ENCODE measurements around the gene LSS. TPM values are rescaled to one million over a fixed set of nuclear protein-coding genes. Genes with fewer than 3 reads are reported as not detected.

Gene LSS
- total and polyA plus RNA-seq, 2 experiments from 2014 or later: 55.0 to 237 TPM

GRCh38 chr21:46190491-46191131 is 38.0 kb downstream of the LSS start:
- ATAC-seq (no peak), DNase-seq (ENCODE audit: low spot score) (no peak)
- Histone ChIP-seq H3K27me3 (ENCODE audit: insufficient read depth) (no peaks in the 10 kb centered on the region), H3K27ac (ENCODE audit: low read depth) (no peak overlapping the region), H4K20me1 (replicated peaks; ENCODE audit: insufficient read depth) (peaks cover 3% of the 10 kb centered on the region; the same call in 1 of the 2 replicates), H3K4me1 (ENCODE audit: insufficient read depth) (peaks cover 6% of the 10 kb centered on the region; the same call in 1 of the 2 replicates), H3K9me2 (ENCODE audit: insufficient read depth) (no peaks in the 10 kb centered on the region), H3K4me3 (no peak overlapping the region), H3K36me3 (ENCODE audit: insufficient read depth) (no peaks in the 10 kb centered on the region; the same call in 1 of the 2 replicates), H2AFZ (no peak overlapping the region), H3K4me2 (no peak overlapping the region), H3K79me2 (replicated peaks; ENCODE audit: insufficient read depth) (no peaks in the 10 kb centered on the region), H3F3A (replicated peaks; ENCODE audit: low read depth) (peaks cover 9% of the 10 kb centered on the region)
- peaks cover 13% of the 10 kb centered on the region for H3K27me3 Mint-ChIP-seq (ENCODE audit: insufficient read depth, low read depth, poor library complexity)
- 0 out of 2 replicates have a peak overlapping the region, but pooled peaks have one; percentile 62 for H3K27ac Mint-ChIP-seq
- H3K9me3 Mint-ChIP-seq: no peaks in the 10 kb centered on the region
- peaks cover 16% of the 10 kb centered on the region for H3K4me1 Mint-ChIP-seq
- TF ChIP-seq NANOG (IDR thresholded peaks at IDR 0.05; ENCODE audit: borderline replicate concordance): no peak
- TF ChIP-seq, protein P1, sequence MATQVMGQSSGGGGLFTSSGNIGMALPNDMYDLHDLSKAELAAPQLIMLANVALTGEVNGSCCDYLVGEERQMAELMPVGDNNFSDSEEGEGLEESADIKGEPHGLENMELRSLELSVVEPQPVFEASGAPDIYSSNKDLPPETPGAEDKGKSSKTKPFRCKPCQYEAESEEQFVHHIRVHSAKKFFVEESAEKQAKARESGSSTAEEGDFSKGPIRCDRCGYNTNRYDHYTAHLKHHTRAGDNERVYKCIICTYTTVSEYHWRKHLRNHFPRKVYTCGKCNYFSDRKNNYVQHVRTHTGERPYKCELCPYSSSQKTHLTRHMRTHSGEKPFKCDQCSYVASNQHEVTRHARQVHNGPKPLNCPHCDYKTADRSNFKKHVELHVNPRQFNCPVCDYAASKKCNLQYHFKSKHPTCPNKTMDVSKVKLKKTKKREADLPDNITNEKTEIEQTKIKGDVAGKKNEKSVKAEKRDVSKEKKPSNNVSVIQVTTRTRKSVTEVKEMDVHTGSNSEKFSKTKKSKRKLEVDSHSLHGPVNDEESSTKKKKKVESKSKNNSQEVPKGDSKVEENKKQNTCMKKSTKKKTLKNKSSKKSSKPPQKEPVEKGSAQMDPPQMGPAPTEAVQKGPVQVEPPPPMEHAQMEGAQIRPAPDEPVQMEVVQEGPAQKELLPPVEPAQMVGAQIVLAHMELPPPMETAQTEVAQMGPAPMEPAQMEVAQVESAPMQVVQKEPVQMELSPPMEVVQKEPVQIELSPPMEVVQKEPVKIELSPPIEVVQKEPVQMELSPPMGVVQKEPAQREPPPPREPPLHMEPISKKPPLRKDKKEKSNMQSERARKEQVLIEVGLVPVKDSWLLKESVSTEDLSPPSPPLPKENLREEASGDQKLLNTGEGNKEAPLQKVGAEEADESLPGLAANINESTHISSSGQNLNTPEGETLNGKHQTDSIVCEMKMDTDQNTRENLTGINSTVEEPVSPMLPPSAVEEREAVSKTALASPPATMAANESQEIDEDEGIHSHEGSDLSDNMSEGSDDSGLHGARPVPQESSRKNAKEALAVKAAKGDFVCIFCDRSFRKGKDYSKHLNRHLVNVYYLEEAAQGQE (IDR thresholded peaks at IDR 0.05; ENCODE audit: unreplicated experiment): no peak
- no peak overlapping the region for H3K4me3 Mint-ChIP-seq
- H3K36me3 Mint-ChIP-seq (ENCODE audit: low read depth): peaks cover 46% of the 10 kb centered on the region

DNA sequence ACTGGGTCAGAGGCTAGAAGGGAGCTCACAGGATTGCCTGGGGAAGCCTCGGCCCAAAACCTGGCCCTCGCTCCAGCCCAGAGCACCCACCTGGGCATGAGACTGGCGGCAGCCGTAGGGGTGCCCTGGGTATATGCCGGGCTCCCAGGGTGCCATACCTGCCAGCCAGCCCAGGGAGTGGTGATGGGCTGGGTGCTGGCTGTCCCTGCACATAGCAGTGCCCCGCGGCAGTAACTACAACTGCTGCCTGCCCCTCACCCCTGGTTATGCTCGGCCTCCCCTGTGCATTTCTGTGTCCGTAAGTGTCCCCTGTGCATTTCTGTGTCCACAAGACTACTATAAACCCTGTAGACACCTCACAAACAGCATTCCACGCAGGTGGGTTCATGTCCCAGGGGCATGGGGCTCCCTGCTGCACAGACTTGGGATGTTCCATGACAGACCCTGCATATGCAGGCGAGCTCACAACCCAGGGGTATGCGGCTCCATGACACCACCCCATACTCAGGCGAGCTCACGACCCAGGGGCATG is 38.5 kb downstream of the LSS start:
- Histone ChIP-seq H3F3A (replicated peaks; ENCODE audit: low read depth) (peaks cover 9% of the 10 kb centered on the region), H3K36me3 (ENCODE audit: insufficient read depth) (no peaks in the 10 kb centered on the region), H3K4me3 (no peak overlapping the region), H3K79me2 (replicated peaks; ENCODE audit: insufficient read depth) (no peaks in the 10 kb centered on the region), H3K4me1 (ENCODE audit: insufficient read depth) (peaks cover 11% of the 10 kb centered on the region; the same call in 1 of the 2 replicates), H3K9me2 (ENCODE audit: insufficient read depth) (no peaks in the 10 kb centered on the region), H3K4me2 (no peak overlapping the region), H3K27me3 (ENCODE audit: insufficient read depth) (no peaks in the 10 kb centered on the region), H2AFZ (no peak overlapping the region), H4K20me1 (replicated peaks; ENCODE audit: insufficient read depth) (peaks cover 3% of the 10 kb centered on the region; the same call in 1 of the 2 replicates), H3K27ac (ENCODE audit: low read depth) (no peak overlapping the region)
- Mint-ChIP-seq H3K36me3 (ENCODE audit: low read depth) (peaks cover 40% of the 10 kb centered on the region), H3K27me3 (ENCODE audit: insufficient read depth, low read depth, poor library complexity) (peaks cover 11% of the 10 kb centered on the region), H3K4me3 (no peak overlapping the region), H3K27ac (peak overlapping the region; percentile 62; the same call in 1 of the 2 replicates), H3K4me1 (peaks cover 18% of the 10 kb centered on the region), H3K9me3 (no peaks in the 10 kb centered on the region)
- ATAC-seq (no peak), DNase-seq (ENCODE audit: low spot score) (no peak)
- TF ChIP-seq ZNF462 (CRISPR knock-in tag; IDR thresholded peaks at IDR 0.05): no peak
- no peak for TF ChIP-seq POLR2AphosphoS5 (IDR thresholded peaks at IDR 0.05; ENCODE audit: low read depth)
- no peak for TF ChIP-seq ETS1 (IDR thresholded peaks at IDR 0.05)
- TF ChIP-seq ZNF114 (CRISPR knock-in tag; IDR thresholded peaks at IDR 0.05): no peak
- TF ChIP-seq CREB1 (CRISPR knock-in tag; IDR thresholded peaks at IDR 0.05; ENCODE audit: low read depth): no peak
- TF ChIP-seq NANOG (IDR thresholded peaks at IDR 0.05; ENCODE audit: borderline replicate concordance): no peak
- no peak for TF ChIP-seq ZNF331 (CRISPR knock-in tag; IDR thresholded peaks at IDR 0.05; ENCODE audit: low read depth)
